WTC11 (cell line): Measurements from ENCODE around the gene CAPN13.

Experiments
- CTCF ChIP-seq: fragments of 200-600 bp; IDR thresholded peaks from 2 replicates; pipeline ENCODE4 v1.8.0; 2022; ENCODE audit warnings: antibody characterized with exemption
- ELF4 ChIP-seq: sonication (generic); formaldehyde crosslinking; IDR thresholded peaks from 2 replicates; pipeline ENCODE4 v1.8.1; 2022; ENCODE audit warnings: low read depth, mild to moderate bottlenecking, moderate library complexity, missing genetic modification reagents
- ESRRA ChIP-seq: sonication (generic); formaldehyde crosslinking; IDR thresholded peaks from 2 replicates; pipeline ENCODE4 v1.8.1; 2022; ENCODE audit warnings: mild to moderate bottlenecking, missing genetic modification reagents, borderline replicate concordance
- GABPB1 ChIP-seq: sonication (generic); formaldehyde crosslinking; IDR thresholded peaks from 2 replicates; pipeline ENCODE4 v1.8.1; 2023; ENCODE audit warnings: mild to moderate bottlenecking, missing genetic modification reagents
- MAX ChIP-seq: sonication (generic); formaldehyde crosslinking; IDR thresholded peaks from 2 replicates; pipeline ENCODE4 v1.8.0; 2022; ENCODE audit warnings: mild to moderate bottlenecking, missing genetic modification reagents
- NFE2L1 ChIP-seq: sonication (generic); formaldehyde crosslinking; IDR thresholded peaks from 2 replicates; pipeline ENCODE4 v1.8.1; 2023; ENCODE audit warnings: missing genetic modification reagents
- NFYB ChIP-seq: sonication (generic); formaldehyde crosslinking; conservative IDR thresholded peaks from 2 replicates; pipeline ENCODE4 v1.8.0; 2022; ENCODE audit warnings: low read depth, missing genetic modification reagents
- OVOL2 ChIP-seq: fragments of 250-450 bp; sonication (Bioruptor Pico); IDR thresholded peaks from 2 replicates; pipeline ENCODE4 v1.9.0; 2021; ENCODE audit warnings: mild to moderate bottlenecking, borderline replicate concordance
- SMAD4 ChIP-seq: sonication (generic); formaldehyde crosslinking; IDR thresholded peaks from 2 replicates; pipeline ENCODE4 v1.8.0; 2022; ENCODE audit warnings: mild to moderate bottlenecking, missing genetic modification reagents
- STAT6 ChIP-seq: sonication (generic); formaldehyde crosslinking; conservative IDR thresholded peaks from 2 replicates; pipeline ENCODE4 v1.8.1; 2023; ENCODE audit warnings: mild to moderate bottlenecking, low read depth, missing genetic modification reagents, moderate library complexity
- USF2 ChIP-seq: sonication (generic); formaldehyde crosslinking; IDR thresholded peaks from 2 replicates; pipeline ENCODE4 v1.8.1; 2023; ENCODE audit warnings: mild to moderate bottlenecking, missing genetic modification reagents, moderate library complexity
- ZNF121 ChIP-seq: sonication (generic); formaldehyde crosslinking; IDR thresholded peaks from 2 replicates; pipeline ENCODE4 v1.8.0; 2023; ENCODE audit warnings: missing genetic modification reagents
- ZNF423 ChIP-seq: fragments of 250-450 bp; sonication (Bioruptor Pico); IDR thresholded peaks from 2 replicates; pipeline ENCODE4 v2.1.2; 2022; ENCODE audit warnings: mild to moderate bottlenecking, moderate library complexity

GRCh38 chr2:30796699-30797098, 10.5 kb downstream of the CAPN13 start:
- TF ChIP-seq STAT6 (no peak), MAX (CRISPR knock-in tag) (no peak), SMAD4 (CRISPR knock-in tag) (no peak), CTCF (no peak), USF2 (CRISPR knock-in tag) (no peak), NFE2L1 (CRISPR knock-in tag) (no peak), ESRRA (CRISPR knock-in tag) (no peak), ZNF423 (CRISPR knock-in tag) (no peak), GABPB1 (CRISPR knock-in tag) (no peak), ZNF121 (no peak), OVOL2 (no peak), NFYB (no peak), ELF4 (CRISPR knock-in tag) (no peak)
